HG02588 (cell line): ENCODE results near the gene ANP32A.
"Not testable (repeated sequence)": the region's sequence is repeated elsewhere in the genome, so short reads cannot be mapped to it uniquely, and the experiment has no call there.

Experiments
- ATAC-seq: cut with Tn5 transposase; IDR thresholded peaks from one replicate; pipeline ENCODE4 v1.9.1; 2021; ENCODE audit warnings: mild to moderate bottlenecking, moderate library complexity; ENCODE audit not compliant: unreplicated experiment

Gene ANP32A

DNA sequence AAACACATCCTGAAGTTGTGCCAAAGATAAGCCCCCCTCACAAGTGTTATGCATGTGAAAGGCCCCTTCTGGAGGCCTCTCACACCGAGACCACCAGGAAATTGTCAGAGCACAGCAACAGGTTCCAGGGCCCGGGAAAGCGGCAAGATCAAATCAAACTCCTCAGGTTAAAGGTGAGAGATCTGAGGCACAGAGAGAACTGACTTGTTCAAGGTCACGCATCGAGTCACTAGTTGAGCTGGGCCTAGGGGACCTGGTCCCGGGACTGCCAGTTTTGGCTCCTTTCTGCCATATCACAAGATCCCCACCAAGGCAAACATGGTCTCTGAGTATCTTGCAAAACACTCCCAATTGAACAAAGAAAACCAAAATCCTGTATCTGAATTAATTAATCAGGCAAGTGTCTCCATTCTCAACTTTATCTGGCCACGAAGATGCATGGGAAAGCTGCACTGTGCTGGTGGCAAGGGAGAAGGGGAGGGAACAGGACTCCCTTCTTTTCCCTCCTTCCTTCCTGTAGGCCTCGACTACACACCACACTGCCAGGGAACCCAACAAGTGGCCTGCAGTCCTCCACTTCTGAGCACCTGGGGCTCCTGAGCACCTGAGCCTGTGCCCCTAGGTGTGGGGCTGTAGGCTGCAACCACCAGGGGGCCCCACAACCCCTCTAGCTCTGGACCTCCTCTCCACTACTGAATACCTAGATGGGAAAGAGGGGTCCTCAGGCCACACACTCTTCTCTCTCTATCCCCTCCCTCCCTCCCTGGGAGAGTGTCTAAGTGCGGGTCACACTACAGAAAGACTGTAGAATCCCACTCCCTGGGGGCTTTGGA is 37.3 kb downstream of the ANP32A start:
- ATAC-seq = no peak

DNA sequence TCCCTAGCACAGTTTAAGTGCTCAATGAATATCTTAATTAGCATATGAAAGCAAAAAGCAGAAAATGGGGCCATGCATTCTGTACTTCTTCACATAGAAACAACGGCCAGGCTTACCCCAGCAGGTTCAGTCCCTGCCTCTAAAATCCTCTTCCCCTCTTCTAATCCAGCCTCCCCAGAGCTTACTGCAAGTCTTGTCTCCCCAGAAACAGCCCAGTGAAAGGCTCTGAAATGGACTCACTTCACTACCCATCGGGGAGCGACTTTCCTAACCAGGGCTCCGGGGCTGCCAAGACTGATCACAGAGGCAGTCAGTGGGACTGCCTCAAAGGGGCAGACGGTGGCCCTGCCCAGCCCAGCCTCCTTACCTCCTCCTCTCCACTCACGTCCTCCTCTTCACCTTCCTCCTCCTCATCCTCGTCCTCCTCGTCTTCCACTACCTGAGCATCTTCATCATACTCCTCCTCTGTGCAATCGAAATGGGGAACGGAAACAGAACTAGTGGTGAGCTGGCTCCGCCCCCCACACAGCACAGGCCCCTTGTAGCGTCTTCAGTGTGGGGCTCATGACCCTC is 38.0 kb downstream of the ANP32A start:
- no peak for ATAC-seq

DNA sequence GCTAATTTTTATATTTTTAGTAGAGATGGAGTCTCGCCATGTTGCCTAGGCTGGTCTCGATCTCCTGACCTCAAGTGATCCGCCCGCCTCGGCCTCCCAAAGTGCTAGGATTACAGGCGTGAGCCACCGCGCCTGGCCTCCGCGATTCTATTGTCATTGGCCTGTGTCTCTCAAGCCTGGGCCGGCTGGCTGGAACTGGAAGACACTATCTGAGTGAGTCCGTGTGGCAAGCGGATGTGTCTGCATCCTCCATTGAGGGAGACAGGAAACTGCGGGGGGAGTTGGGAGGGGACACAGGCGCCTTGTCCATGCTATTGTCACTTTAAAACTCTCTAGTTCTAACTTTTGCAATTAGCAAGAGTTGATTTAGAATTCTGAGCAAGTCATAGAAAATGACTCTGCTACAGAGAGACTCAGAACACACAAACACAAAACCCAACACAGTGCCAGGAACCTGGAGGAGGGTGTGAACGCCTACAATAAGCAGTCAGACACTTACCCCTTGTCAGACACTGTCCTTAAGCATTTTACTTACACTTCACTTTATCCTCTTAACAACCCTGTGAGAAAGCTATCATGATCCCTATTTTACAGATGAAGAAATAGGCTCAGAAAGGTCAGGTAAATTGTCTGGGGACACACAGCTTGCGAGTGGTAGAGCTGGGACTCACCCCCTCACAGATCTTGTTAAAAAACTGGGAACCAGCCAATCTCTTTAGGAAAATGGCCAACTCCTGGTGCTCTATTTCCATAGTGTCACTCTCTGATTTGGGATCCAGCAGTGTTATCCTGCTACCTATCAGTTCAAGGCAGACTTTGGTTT is 38.7 kb downstream of the ANP32A start:
- no peak for ATAC-seq

DNA sequence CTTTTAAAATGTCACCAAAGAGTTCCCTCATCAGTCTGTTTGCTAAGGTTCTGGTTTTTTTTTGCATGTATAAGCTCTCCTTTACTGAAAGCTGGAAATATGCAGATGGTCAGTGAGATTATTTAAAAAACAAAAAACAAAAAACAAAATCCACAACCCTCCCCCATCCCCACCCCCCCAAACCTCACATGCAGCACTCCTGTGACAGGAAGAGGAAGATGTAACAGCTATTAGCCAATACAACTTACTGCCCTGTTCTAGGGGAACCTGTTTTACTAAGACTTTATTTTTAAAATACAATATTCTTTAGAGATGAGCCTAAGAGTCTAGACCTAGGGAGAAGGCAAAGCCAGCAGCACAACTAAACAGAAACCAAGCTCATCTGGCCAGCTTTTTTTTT is 39.5 kb downstream of the ANP32A start:
- ATAC-seq = no peak

DNA sequence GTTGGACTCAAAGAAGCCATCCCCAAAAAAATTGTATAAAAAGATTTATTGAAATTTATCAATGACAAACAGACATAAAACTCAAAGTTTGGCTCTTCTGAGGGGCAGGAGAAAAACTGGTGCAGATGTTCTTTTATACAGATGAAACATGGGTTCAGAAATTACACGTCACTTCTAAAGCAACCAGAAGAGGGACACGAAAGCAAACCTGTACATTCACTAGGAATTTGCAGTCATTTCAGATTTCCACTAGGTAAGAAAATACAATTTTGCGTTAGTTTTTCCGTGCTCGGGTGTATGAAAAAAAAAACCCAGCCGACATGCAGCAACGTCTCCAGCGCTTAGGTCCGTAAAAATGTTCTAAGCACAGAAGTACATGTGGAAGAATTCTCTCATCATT is 41.8 kb downstream of the ANP32A start:
- no peak for ATAC-seq

DNA sequence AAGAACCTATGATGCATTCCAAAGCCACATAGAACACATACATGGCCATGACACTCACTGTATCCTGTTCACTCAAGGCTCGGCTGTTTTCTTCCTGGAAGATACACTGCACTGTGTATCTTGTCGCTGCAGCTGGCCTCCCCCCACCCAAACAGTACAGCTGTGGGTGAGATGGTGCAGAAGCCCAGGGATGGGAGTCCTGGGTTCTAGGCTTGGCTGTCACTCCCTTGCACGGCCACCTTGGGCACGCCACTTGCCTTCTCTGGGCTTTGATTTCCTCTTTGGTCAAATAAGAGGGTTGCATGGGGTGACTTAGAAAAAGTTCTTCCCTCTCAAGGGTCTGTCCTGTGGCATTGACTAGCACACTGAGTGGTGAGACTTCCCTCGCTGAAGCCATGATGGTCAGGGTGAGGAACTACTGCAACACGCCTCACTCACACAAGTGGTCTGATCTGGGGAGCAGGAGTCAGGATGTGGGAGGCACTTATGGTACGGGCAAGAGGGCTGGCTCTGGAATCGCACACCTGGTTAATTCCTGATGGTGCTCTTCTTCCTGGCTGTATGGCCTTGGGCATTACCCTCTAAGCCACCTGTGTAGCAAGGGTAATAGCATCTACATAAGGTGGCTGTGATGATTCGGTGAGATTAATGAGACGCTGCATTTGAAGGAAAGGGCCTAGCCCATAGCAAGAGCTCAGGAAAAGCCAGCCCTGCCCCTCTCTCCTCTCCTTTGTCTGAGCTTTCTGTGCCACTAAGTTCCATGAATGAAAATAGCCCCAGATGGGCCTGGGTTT is 44.0 kb downstream of the ANP32A start:
- no peak for ATAC-seq

DNA sequence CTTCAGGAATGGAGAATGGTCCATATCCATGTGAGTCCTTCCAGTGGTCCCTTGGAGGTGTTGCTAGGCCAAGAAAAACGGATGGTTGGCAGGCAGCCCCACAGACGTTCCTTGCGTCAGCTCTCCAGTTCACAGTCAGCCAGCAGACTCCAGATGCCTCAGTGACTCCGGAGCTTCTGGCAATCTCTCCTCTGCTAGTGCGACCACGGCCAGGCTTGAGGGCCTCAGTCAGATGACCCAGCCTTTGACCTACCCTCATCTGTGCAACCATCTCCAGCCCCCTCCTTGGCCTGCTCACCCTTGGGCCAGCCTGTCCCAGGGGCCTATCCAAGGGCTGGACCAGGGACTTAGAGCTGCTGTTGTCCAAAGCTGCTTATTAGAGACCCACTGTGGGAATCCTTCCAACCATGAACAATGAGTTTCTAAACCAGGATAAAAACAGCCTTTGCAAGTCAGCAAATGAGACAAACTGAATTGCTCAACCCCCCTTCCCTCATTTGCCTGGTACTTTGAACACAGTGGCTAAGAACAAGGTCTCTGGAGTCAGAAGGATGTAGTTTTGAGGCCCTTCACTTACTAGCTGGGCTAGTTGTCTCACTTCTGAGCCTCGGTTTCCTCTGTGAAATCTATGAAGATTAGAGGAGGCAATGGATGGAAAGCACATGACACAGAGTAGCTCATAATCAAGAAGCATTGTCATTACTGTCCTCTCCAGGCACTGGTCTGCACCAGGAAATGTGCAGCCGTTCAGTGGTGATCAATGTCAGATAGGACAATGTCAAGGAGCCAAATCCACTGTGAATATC is 44.8 kb downstream of the ANP32A start:
- no peak for ATAC-seq

DNA sequence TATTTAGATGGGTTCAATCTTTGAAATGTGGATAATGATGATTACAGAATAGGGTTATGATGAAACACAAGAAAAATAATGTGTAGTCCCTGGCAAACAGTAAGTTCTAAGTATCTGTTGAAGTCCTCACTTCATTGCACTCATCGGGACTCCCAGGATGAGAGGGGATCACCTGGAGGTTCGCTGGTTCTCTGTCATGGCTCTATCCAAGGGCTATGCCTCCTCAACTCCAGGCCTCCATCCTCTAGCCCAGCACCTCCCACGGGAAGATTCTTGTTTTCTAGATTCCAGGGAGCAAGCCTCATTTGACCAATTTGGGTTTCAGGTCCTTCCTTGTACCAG is 45.5 kb downstream of the ANP32A start:
- no peak for ATAC-seq

DNA sequence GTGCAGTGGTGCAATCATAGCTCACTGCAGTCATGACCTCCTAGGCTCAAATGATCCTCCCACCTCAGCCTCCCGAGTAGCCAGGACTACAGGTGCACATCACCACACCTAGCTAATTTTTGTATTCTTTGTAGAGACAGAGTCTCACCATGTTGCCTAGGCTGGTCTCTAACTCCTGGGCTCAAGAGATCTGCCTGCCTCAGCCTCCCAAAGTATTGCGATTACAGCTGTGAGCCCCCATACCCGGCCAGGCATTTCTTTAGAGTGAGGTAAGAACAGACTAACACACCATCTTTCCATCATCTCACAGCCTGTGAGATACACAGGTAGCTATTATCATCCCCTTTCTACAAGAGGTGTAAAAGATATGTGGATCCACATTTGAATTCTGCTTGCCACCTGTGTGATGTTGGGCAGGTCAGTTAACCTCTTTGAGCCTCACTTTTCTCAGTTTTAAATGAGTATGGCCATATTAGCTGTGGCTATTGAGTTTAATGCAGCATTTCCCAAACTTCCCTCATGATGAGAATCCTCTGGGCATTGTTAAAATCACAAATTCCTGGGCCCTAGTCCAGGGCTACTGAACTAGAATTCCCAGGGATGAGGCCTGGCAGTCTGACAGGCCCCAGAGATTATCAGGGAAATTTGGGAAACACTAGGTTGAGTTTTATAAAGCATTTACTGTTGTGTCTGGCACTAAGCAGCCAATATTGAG is 46.0 kb downstream of the ANP32A start:
- no peak for ATAC-seq

DNA sequence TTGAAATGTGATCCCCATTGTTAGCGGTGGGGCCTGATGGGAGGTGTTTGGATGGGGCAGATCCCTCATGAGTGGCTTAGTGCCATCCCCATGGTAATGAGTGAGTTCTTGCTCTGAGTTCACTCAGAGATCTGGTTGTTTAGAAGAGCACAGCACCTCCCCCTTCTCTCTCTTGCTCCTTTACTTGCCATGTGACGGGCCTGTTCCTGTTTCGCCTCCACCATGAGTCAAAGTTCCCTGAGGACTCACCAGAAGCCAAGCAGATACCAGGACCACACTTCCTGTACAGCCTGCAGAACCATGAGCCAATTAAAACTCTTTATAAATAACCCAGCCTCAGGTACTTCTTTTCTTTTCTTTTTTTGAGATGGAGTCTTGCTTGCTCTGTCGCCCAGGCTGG is 46.6 kb downstream of the ANP32A start:
- ATAC-seq = no peak

DNA sequence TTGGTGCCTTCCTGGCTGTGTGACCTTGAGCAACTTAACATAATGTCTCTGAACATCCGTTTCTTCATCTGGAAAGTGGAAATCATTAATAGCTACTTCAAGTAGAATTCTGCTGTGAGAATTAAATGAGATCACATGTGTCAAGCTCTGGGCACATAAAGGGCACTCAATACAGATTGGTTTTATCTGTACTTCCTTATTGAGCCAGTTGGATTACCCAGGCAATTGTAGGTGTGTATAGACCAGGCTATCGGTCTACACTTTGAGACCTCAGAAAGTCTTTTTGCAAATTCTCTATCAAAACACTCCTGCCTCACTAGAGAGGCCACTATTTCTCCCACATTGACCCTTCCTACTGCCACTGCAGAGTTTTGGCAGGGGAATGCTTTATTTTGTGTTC is 47.7 kb downstream of the ANP32A start:
- no peak for ATAC-seq

DNA sequence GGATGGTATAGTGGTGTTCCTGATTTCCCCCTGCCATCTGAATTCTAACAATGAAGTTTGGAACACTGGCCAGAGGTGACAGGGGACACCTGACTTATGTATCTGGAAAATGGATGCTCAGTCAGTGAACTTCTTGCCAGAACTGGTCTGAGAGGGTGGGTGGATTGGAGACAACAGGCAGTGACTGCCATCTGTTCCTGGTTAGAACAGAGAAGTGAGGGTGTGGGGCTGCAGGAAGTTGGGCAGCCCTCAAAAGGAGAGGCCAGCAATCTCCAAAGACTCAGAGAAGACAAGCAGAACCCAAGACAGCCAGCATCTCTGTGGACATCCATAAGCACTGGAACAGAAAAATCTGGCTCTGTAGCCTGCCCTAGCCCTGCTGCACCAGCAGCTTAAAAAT is 50.5 kb downstream of the ANP32A start:
- ATAC-seq = no peak

DNA sequence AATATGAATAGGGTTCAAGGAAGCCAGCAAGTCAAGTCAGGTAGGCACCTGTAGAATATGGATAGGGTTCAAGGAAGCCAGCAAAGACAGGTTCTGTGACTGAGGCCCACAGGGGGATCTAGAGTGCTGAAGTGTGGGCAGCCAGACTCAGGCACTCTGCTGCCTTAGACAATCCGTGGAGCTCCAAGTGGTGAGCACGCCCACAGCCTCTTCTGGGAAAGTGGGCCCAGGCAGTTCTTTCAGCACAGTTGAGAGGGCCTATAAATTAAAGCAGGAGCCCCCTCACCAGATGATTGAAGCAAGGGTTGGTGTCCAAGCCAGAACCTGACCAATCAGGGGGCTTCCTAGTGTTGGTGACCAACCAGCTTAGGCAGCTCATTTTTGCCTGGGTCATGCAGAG is 51.0 kb downstream of the ANP32A start:
- ATAC-seq = no peak

DNA sequence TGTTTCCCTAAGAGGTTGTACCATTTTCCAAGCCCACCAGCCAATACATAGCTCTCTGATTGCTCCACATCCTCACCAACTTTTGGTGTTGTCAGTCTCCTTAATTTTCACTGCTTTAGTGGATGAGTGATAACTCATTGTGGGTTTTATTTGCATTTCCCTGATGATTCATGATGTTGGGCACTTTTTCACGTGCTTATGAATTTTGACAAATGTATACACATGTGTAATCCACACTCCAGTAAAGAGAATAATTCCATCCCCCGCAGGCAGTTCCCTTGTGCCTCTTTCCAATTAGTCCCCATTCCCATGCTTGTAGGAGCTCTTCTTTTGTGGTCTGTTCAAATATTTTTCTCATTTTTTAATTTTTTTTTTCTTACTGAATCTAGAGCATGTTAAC is 52.4 kb downstream of the ANP32A start:
- ATAC-seq = no peak

DNA sequence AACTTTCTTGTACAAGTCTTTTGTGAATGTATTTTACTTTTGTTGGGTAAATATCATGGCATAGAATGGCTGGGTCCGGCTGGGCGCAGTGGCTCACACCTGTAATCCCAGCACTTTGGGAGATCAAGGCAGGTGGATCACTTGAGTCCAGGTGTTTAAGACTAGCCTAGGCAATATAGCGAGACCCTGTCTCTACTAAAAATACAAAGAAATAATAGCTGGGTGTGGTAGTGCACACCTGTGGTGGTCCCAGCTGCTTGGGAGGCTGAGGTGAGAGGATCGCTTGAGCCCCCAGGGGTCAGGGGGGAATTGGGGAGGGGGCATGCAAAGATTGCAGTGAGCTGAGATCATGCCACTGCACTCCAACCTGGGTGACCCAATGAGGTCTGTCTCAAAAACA is 52.9 kb downstream of the ANP32A start:
- no peak for ATAC-seq

DNA sequence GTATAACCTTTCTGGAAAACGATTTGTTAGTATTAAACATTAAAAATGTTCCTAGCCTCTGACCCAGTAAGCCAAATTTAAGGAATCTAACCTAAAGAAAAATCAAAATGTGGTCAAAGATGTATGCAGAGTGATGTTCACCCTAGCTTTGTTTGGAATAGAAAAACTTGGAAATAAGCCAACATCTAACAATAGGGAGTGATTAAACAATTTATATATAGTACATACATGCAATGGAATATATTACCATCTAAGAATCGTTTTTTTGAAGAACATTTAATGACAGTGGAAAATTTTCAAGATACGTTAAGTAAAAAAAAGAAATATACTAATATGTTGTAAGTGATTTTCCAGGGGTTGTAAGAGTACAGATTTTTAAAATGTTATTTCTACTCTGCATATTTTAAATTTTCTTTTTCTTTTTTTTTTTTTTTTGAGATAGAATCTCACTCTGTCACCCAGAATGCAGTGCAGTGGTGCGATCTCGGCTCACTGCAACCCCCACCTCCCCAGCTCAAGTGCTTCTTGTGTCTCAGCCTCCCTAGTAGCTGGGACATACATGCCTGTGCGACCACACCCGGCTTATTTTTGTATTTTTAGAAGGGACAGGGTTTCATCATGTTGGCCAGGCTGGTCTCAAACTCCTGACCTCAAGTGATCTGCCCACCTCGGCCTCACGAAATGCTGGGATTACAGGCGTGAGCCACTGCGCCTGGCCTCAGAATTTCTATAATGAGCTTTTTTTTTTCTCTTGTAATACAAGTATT is 54.9 kb downstream of the ANP32A start:
- no peak for ATAC-seq

DNA sequence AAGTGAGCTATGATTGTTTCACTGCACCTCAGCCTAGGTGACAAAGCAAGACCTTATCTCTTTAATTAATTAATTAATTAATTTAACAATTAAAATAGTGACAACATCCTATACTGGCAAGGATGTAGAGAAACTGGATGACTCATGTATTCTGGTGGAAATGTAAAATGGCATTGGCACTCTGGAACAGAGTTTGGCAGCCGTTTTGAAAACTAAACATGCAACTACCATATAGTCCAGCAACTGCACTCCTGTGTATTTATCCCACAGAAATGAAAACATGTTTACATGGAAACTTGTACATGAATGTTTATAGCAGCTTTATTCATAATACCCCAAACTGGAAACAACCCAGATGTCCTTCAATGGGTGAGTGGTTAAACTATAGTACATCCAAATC is 56.6 kb downstream of the ANP32A start:
- no peak for ATAC-seq

DNA sequence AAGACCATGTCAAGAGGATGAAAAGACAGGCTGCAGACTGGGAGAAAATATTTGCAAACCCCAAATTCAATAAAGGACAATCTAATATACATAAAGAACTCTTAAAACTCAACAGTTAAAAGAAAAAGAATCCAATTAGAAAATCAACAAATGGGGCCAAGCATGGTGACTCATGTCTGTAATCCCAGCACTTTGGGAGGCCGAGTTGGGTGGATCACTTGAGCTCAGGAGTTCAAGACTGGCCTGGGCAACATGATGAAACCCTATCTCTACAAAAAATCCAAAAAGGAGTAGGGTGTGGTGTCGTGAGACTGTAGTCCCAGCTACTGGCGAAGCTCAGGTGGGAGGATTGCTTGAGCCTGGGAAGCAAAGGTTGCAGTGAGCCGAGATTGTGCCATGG is 57.6 kb downstream of the ANP32A start:
- ATAC-seq = no peak

DNA sequence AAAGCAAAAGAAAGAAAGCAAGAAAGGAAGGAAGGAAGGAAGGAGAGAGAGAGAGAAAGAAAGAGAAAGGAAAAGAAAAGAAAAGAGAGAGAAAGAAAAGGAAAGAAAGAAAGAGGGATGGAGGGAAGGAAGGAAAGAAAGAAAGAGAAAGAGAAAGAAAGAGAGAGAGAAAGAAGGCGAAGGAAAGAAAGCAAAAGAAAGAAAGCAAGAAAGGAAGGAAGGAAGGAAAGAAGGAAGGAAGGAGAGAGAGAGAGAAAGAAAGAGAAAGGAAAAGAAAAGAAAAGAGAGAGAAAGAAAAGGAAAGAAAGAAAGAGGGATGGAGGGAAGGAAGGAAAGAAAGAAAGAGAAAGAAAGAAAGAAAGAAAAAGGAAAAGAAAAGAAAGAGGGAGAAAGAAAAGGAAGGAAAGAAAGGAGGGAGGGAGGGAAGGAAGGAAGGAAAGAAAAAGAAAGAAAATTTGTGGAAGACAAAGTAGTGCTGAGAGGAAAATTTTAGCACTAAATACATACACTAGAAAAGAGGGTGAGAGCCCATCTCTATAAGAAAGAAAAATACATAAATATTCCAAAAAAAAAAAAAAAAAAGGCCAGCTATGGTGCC is 60.6 kb downstream of the ANP32A start:
- ATAC-seq = not testable (repeated sequence)
